Uterus (tissue), 2 donors: Measurements from ENCODE around the gene CCN5.

Source experiments
- CTCF ChIP-seq, 4 experiments: fragments of 200-600 bp in 2 of 4; fragments of 450-650 bp in 2 of 4; sonication (generic) in 2 of 4; IDR thresholded peaks; one replicate each; pipeline ENCODE4 v1.5.1; 2016 to 2019; ENCODE audit warnings: antibody characterized with exemption in 4 of 4, mild to moderate bottlenecking in 2 of 4, moderate library complexity in 1 of 4
- POLR2A ChIP-seq, 2 donors: fragments of 450-650 bp; IDR thresholded peaks; one replicate each; pipeline ENCODE4 v1.6.1; 2016; ENCODE audit warnings: antibody characterized with exemption in 2 of 2, mild to moderate bottlenecking in 1 of 2, moderate library complexity in 1 of 2

- TF ChIP-seq CTCF (IDR thresholded peaks at IDR 0.05), result no peak
- TF ChIP-seq POLR2A (IDR thresholded peaks at IDR 0.05), result no peak
These were observed 36.1 kb upstream of the CCN5 start for GRCh38 chr20:44678990-44679611.
